Inferior parietal cortex (tissue), 1 donor: Measurements from ENCODE around the gene CSNK2A1.
"Not testable (repeated sequence)": the region's sequence is repeated elsewhere in the genome, so short reads cannot be mapped to it uniquely, and the experiment has no call there.

Experiments used
- DNase-seq: peaks from one replicate; pipeline ENCODE4 v3.0.0-alpha.2; 2016; ENCODE audit errors: extremely low spot score

The CSNK2A1 gene

DNA sequence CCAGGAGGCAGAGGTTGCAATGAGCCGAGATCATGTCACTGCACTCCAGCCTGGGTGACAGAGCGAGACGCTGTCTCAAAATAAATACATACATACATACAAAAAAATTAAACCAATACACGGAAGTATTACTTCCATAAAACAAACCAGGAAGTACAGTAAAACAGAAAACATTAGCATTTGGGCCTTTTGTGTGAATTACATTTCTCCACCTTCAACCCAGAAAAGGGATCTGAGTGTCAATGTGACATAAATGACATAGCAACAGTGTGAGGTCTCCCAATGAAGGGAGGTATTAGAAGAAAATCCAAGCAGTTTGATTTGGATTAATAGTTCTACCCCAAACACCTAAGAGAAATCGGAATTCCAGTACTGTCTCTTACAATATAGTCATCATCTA is 10.1 kb downstream of the CSNK2A1 start:
- no peak for DNase-seq

- DNase-seq: no peak
Measured at GRCh38 chr20:532530-532929, 11.1 kb downstream of the CSNK2A1 start.

DNA sequence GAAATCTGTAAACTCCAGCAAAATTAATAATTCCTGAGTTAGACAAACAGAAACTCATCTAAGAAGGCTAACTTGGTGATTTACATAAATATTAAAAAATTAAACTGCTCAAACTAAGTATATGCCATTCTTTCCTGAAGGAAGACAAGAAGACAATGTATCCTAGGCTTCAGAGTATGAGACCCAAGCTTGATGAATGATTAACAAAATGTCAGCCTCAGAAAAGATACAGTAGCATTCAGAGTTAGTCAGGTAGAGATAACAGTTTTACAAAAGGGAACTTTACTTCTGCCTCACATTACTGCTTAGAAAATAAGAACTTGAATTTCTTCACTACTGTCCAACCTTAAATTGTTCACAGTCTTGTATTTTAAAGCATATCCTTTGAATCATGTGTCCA is 12.0 kb downstream of the CSNK2A1 start:
- DNase-seq: no peak

DNA sequence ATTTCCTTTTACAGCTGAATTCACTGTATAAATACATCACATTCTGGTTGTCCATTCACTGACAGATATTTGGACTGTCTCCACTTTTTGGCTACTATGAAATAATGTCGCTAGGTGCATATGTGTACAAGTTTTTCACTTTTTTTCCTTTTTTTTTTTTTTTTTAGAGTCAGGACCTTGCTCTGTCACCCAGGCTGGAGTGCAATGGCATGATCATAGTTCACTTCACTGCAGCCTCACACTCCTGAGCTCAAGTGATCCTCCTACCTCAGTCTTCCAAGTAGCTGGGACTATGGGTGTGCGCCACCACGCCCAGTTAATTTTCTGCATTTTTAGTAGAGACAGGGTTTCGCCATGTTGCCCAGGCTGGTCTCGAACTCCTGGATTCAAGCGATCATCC is 13.3 kb downstream of the CSNK2A1 start:
- DNase-seq: no peak

DNA sequence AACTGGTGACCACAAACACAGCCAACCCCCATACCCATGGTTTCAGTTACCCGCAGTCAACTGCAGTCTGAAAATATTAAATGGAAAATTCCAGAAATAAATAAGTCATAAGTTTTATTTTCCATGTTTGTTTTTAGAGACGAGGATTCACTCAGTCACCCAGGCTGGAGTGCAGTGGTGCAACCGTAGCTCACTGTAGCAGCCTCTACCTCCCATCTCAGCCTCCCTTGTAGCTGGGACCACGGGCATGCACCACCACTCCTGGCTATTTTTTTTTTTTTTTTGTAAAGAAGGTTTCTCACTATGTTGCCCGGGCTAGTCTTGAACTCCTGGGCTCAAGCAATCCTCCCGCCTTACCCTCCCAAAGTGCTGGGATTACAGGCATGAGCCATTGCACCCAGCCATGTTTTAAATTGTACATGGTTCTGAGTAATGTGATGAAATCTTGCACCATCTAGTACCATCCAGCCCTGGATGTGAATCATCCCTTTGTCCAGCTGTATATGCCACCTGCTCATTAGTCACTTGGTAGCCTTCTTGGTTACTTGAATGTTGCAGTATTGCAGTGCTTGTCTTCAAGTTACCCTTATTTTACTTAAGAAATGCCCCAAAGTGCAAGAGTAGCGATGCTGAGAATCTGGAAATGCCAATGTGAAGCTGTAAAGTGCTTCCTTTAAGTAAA is 14.5 kb downstream of the CSNK2A1 start:
- no peak for DNase-seq

- no peak for DNase-seq
Measured at GRCh38 chr20:527571-527886, 16.1 kb downstream of the CSNK2A1 start.

DNA sequence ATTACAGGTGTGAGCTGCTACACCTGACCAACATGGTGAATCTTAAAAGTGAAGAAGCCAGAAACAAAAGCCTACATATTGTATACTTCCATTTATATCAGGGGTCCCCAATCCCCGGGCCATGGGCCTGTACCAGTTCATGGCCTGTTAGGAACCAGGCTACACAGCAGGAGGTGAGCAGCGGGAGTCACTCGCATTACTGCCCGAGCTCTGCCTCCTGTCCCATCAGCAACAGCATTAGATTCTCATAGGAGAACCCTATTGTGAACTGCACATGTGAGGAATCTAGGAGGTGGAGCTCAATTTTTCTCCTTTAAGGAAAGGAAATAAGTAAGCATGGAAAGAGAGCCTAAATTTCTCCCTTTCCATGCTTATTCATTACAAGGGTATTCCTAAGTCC is 21.7 kb downstream of the CSNK2A1 start:
- no peak for DNase-seq

- no peak for DNase-seq
Measured at GRCh38 chr20:519999-520398, 23.6 kb downstream of the CSNK2A1 start.

- DNase-seq: no peak
Measured at GRCh38 chr20:517221-517620, 26.4 kb downstream of the CSNK2A1 start.

DNA sequence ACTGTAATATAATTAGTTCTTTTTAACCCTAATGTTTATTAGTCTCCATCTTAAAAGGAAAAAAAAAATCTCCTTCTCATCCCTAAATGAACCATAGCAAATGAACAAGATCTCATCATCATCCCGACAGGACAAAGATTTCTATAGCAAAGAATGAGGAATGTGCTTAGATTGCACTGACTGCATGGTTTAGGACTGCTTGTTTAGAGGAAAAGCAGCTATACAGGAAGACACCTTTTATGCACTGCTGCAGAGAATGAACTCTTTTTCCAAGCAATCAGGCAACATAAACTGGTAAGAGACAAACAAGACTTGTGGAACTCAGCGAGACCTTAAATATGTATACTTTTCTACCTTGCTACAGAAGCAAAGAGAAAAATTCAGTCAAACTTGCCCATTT is 26.8 kb downstream of the CSNK2A1 start:
- no peak for DNase-seq

GRCh38 chr20:515696-516095 is 27.9 kb downstream of the CSNK2A1 start:
- no peak for DNase-seq

DNA sequence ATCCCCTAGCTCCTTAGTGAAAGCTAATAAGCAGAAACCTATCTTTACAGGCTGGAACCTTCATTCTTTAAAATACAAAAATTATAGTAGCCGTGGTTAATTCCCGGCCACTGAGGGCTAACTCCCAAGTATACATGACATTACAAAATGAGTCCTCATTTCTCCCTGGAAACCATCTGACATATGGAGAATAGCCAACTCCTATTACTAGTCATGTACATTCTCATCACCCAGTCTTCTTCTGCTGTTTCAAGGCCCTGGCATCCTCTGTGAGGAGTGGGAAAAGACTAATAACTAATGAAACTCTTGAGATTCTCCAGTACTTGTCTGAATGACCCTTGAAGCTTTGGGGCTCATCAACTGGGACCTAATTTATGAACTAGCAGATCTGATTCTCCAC is 30.2 kb downstream of the CSNK2A1 start:
- DNase-seq: no peak

DNA sequence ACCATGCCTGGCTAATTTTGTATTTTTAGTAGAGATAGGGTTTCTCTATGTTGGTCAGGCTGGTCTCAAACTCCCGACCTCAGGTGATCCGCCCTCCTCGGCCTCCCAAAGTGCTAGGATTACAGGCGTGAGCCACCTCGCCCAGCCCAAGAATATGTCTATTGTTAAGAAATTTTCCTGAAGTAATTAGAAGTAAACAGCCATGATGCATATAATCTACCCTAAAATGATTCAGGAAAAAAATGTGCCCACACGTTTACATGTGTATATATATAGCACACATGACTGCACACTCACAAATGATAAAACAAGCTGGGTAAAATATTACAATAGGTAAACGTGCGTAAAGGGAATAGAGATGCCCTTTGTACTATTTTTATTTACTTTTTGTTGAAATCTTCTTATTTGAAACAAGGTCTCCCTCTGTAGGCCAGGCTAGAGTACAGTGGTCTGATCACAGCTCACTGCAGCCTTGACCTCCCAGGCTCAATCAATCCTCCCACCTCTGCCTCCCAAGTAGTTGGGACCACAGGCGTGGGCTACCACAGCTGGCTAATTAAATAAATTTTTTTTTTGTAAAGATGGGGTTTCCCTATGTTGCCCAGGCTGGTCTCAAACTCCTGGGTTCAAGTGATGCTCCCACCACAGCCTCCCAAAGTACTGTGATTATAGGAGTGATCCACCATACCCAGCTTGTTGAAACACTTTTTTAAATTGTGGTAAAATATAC is 33.1 kb downstream of the CSNK2A1 start:
- DNase-seq: not testable (repeated sequence)

DNA sequence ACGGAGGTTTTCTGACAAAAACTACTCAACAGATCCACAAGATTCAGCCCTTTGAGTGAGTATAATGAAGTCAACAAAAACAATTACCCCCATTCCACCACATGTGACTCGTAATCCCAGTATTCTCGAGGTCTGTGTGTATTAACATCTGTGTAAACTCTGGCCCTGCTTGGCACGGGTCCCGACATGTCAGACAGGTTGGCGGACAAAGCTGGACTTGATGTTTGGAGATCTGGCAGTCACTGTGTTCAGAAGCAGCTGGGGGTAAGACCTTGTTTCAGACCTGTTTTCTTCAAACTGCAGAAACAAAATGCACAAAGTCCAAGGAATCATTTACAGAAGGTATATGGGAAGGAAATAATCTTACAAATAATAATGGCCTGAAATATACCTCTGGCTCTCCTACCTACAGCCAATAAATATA is 35.2 kb downstream of the CSNK2A1 start:
- DNase-seq: not testable (repeated sequence)

DNA sequence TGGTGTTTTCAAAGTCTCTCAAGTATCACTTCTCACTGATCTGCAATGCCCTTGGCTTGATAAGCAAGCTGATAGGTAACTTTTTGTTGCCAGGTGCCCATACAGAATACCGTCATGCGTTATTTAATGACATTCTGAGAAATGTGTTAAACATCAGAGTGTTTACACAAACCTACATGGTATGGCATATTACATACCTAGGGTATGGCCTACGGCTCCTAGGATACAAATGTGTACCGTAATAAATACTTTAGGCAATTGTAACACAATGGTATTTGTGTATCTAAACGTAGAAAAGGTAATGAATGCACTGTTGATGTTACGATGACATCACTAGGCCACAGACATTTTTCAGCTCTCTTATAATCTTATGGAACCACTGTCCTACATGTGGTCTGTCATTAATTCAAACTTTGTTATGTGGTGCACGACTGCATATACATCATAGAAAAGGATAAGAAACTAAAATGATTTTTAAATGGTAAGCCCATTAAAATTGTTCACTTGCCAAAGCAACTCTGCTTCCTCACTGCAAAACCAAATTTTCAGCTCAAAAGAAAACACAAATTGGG is 35.7 kb downstream of the CSNK2A1 start:
- no peak for DNase-seq

- DNase-seq: no peak
Measured at GRCh38 chr20:507006-507758, 36.4 kb downstream of the CSNK2A1 start.

GRCh38 chr20:504632-505075 is 38.9 kb downstream of the CSNK2A1 start:
- DNase-seq: no peak

GRCh38 chr20:503048-503737 is 40.4 kb downstream of the CSNK2A1 start:
- DNase-seq: no peak

DNA sequence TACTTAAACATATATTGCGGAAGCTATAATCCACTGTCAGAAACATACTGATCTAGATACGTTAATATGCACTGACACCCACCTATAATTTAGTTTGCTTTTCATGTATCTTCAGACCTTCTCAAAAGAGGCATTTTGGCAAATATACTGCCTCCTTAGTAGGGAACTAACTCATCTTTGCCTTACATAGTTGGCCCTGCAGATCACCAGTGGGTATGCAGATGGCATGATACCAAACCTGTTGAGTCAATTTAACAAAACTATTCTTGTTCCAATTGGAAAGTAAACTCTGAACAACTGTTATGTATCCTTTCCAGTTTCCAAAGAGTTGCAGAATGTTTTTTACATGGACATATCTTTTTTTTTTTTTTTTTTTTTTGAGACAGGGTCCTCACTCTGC is 45.6 kb downstream of the CSNK2A1 start:
- DNase-seq: no peak

GRCh38 chr20:496126-496696 is 47.4 kb downstream of the CSNK2A1 start:
- DNase-seq: no peak

GRCh38 chr20:492159-492558 is 51.4 kb downstream of the CSNK2A1 start:
- no peak for DNase-seq

DNA sequence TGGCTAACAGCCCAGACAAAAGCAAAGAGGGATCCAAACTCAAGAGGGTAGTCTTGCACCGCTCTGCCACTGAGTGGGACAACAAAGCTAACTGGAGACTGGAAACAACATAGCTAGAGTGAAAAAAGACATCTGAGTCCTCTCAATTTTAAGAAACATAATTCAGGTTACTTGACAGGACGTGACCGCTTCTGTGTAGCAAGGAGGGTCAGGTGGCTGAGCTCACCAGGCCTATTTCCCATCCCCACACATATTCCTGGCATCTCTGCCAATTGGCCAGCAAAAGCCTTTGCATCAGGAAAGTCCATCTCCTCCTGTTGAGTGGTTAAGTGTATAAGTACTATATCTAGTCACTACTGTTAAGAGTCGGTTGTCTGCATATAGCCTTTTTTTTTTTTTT is 55.9 kb downstream of the CSNK2A1 start:
- DNase-seq: no peak
